ENCODE measurements around the gene TNFRSF18.
"Not testable (repeated sequence)": the region's sequence is repeated elsewhere in the genome, so short reads cannot be mapped to it uniquely, and the experiment has no call there.

Gene TNFRSF18

GRCh38 chr1:1195726-1196125 lies 10.7 kb downstream of the TNFRSF18 start:
- DNase-seq, result not testable (repeated sequence)

DNA sequence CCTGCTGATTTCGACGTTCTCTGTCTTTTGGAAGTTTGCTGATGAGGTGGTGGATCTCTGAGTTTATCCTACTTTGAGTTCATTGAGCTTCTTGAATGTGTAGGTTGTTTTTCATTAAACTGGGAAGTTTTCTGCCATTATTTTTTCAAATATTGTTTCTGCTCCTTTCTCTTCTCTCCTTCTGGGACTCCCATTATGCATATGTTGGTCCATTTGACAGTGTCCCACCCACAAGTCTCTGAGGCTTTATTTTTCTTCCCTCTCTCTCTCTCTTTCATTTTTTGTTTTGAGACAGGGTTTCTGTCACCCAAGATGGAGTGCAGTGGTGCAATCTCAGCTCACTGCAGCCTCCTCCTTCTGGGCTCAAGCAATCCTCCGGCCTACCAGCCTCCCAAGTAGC lies 11.7 kb downstream of the TNFRSF18 start:
- DNase-seq, result no peak

DNA sequence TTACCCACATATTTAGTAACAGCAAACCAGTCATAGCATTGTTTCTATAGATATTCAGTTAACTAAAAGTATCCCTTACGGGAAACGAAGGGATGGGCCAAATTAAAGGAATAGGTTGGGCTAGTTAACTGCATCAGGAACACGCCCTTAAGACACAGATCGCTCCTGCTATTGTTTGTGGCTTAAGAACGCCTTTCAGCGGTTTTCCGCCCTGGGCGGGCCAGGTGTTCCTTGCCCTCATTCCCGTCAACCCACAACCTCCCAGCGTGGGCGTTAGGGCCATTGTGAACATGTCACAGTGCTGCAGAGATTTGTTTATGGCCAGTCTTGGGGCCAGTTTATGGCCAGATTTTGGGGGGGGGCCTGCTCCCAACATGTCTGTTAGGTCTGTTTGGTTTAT lies 14.7 kb downstream of the TNFRSF18 start:
- no peak for DNase-seq

DNA sequence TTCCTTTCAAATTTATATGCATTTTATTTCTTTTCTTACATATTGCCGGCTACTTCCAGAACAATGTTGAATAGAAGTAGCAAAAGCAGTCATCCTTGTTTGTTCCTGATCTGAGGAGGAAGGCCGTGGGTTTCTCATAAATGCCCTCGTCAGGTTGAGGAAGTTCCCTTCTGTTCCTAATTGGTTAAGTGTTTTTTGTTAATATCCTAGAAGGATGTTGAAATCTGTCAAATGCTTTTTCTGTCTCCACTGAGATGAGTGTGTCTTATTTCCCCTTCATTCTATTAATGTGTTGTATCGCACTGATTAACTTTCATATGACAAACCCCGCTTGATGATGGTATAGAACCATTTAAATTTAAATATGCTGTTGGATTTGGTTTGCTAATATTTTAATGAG lies 17.3 kb downstream of the TNFRSF18 start:
- DNase-seq, result no peak

DNA sequence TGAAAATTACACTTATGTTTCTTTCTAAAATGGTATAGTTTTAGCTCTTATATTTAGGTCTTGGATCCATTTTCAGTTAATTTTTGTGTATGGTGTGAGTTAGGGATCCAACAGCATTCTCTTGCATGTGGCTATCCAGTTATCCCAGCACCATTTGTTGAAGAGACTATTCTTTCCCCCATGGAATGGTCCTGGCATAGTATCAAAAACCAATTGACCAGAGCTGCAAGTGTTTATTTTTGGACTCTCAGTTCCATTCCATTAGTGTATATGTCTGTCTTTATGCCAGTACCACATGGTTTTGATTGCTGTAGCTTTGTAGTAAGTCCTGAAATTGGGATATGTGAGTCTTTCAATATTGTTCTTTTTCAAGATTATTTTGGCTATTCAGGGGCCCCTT lies 18.5 kb downstream of the TNFRSF18 start:
- no peak for DNase-seq

- DNase-seq, result no peak
These were observed 21.2 kb downstream of the TNFRSF18 start for GRCh38 chr1:1185101-1185765.

GRCh38 chr1:1183833-1184775 lies 22.3 kb downstream of the TNFRSF18 start:
- DNase-seq, result no peak

DNA sequence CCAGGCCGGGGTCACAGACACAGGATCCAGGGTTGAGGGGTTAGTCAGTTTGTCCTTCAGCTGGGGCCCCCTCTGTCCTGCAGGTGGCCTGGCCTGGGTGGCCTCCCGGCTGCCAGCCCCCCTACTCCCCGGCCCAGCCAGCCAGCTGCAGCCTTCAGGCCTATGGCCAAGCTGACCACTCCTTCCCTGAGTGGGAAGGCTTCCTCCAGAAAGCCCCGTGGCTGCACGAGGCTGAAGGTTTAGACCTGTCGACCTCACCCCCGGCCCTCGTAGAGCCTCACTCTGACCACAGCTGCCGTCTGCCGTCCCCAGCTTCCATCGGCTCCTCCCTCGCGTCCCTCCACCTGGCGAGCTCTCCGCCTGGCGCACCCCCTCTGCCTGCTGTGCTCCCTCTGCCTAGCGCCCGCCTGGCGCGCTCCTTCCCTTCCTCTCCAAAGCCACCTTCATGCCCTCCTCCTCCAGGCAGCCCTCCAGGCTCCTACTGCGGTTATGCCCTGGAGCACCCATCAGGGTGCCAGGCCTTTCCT lies 23.1 kb downstream of the TNFRSF18 start:
- no peak for DNase-seq

- no peak for DNase-seq
These were observed 23.7 kb downstream of the TNFRSF18 start for GRCh38 chr1:1182491-1183220.

GRCh38 chr1:1181938-1182410 lies 24.4 kb downstream of the TNFRSF18 start:
- no peak for DNase-seq

- no peak for DNase-seq
These were observed 25.1 kb downstream of the TNFRSF18 start for GRCh38 chr1:1181129-1181937.

DNA sequence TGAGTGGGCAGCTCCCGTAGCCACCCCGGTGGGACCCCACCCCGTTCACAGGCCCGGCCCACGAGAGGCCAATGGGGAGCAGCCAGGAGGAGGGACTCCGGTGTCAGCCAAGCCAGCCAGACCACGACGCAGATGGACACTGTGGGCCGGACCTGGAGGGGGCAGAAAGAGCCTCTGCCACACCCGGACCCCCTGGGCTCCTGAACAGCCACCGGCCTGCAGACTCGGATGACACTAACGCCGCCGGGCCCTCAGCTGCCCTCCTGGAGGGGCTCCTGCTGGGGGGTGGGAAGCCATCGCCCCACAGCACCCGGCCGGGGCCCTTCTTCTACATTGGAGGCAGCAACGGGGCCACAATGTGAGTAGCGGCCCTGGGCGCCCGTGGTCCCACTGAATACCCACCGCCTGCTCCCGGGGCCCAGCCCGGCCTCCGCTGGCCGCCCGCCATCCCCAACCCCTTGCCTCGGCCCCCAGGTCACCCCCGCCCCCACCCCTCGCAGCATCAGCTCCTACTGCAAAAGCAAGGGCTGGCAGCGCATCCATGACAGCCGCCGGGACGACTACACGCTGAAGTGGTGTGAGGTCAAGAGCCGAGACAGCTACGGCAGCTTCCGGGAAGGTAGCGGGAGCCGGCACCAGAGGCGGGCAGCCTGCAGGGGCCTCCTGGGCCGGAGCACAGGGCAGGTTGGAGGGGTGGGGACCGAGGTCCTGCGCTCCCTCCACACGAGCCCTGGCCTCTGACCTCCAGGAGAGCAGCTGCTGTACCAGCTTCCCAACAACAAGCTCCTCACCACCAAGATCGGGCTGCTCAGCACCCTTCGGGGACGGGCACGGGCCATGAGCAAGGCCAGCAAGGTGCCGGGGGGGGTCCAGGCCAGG lies 26.2 kb downstream of the TNFRSF18 start:
- DNase-seq, result no peak

DNA sequence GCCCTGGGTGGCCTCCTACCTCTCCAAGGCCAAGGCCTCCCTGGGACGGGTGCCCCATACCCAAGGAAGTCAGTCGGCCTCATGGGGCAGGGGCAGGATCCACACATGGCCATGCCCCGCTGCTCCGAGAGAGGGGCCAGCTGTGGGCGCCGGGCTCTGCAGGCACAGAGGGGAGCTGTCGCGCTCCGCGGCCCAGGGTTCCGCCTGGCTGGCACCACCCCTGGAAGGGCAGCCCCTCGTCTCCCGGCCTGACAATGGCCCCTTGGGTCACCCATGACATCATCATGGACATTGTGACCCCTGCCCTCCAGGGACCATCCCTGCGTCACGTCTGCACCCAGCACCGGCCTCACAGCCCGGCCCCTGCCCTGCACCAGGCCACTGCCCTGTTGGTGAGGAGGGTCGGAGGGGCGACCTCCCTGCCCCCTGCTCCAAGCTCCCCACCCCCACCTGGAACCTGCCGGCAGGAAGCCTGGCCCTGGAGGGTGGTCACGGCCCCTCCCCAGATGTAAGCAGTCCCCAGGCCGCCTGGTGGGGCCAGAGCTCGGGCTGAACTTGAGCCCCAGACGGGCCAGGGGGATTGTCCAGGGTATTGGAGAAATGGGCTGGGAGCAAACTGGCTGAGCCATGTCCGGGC lies 26.9 kb downstream of the TNFRSF18 start:
- no peak for DNase-seq

- no peak for DNase-seq
These were observed 27.5 kb downstream of the TNFRSF18 start for GRCh38 chr1:1178794-1179331.

DNA sequence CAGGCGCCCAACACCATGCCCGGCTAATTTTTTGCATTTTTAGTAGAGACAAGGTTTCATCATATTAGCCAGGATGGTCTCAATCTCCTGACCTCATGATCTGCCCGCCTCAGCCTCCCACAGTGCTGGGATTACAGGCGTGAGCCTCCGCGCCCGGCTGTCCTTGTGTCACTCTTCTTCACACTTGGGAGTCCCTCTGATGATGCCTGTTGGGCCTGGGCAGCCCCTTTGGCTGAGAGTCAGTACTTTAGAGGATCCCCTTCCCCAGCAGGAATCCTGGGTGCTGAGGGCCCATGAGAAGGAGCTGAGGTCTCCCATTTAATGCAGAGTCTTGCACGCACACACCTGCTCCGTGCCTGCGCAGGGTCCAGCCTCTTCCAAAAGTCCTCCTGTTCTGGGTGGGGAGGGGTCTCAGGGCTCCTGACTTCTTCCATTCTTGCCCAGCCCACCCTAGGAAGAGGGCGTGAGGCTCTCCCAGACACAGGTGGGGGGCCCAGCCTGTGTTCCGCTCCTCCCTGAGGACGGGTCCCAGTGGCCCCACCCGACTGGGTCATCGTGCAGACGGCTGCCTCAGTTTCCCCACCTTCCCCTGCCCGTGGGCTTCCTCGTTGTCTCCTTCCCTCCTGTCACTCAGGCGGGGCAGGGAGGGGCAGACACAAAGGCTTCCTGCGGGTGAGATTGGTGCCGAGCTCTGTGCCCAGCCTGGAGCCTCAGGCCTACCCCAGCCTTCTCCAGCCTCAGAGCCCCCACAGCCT lies 28.8 kb downstream of the TNFRSF18 start:
- DNase-seq, result no peak

- DNase-seq, result no peak
These were observed 29.5 kb downstream of the TNFRSF18 start for GRCh38 chr1:1176931-1177330.

DNA sequence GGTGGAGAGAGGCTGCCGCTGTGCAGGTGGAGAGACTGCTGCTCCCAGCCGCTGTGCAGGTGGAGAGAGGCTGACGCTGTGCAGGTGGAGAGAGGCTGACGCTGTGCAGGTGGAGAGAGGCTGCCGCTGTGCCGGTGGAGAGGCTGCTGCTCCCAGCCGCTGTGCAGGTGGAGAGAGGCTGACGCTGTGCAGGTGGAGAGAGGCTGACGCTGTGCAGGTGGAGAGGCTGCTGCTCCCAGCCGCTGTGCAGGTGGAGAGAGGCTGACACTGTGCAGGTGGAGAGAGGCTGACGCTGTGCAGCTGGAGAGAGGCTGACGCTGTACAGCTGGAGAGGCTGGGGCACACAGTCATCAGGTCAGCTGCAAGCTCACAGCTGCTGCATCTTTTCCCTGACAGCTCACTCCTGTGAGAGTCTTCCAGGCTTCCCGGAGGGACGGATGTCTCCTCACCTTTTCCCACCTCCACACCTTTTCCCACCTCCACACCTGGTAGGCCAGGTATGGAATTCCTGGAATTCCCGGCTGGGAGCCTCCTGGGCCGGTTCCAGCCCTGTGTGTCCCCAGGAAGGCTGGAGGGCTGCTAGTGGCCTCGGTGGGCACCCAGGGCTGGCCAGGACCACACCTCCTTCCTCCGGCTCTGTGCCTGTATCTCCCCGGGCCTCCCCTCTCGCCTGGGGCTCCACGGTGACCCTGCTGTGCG lies 30.2 kb downstream of the TNFRSF18 start:
- DNase-seq, result peak; percentile 65

GRCh38 chr1:1175221-1176062 lies 30.9 kb downstream of the TNFRSF18 start:
- peak; percentile 49 for DNase-seq

Data from NCI-H187 treated with DMSO at 0.1 percent for 48 hours (cell line).